Measurements from ENCODE around the gene TCIRG1. TPM values are rescaled to one million over a fixed set of nuclear protein-coding genes. Genes with fewer than 3 reads are reported as not detected.

Gene TCIRG1
- total and polyA plus RNA-seq, 2 experiments from 2014 or later, result 19.4 to 55.8 TPM

- DNase-seq (ENCODE audit: low read depth in 1 of 2, low spot score in 1 of 2), result no peak
- H3K36me3 ChIP-seq, result no peaks in the 10 kb centered on the region
- no peak overlapping the region for H3K4me3 ChIP-seq
- H3K27me3 ChIP-seq, result no peaks in the 10 kb centered on the region
- TF ChIP-seq CTCF (IDR thresholded peaks at IDR 0.05; ENCODE audit: low read depth, low read length), result no peak
- H3K27ac ChIP-seq, result no peak overlapping the region
- H3K9me3 ChIP-seq (ENCODE audit: low read depth), result no peaks in the 10 kb centered on the region
- no peaks in the 10 kb centered on the region for H3K4me1 ChIP-seq (ENCODE audit: low read depth)
These were observed 11.2 kb upstream of the TCIRG1 start for GRCh38 chr11:68027667-68028066.

GRCh38 chr11:68028802-68029545 is 9.9 kb upstream of the TCIRG1 start:
- Histone ChIP-seq H3K9me3 (ENCODE audit: low read depth) (no peaks in the 10 kb centered on the region), H3K27me3 (no peaks in the 10 kb centered on the region), H3K36me3 (peaks cover 3% of the 10 kb centered on the region), H3K4me3 (no peak overlapping the region), H3K27ac (no peak overlapping the region), H3K4me1 (ENCODE audit: low read depth) (no peaks in the 10 kb centered on the region)
- DNase-seq (ENCODE audit: low read depth in 1 of 2, low spot score in 1 of 2), result peak in 1 of 2 donors; percentile 39
- no peak for TF ChIP-seq CTCF (IDR thresholded peaks at IDR 0.05; ENCODE audit: low read depth, low read length)

GRCh38 chr11:68030318-68031143 is 8.3 kb upstream of the TCIRG1 start, which contains the start of gene NDUFS8:
NDUFS8 (plus strand) TSS chr11:68030681; CDS start chr11:68032152, 1,471 bp downstream.
- Histone ChIP-seq H3K4me1 (ENCODE audit: low read depth) (no peaks in the 10 kb centered on the region), H3K27ac (peak within 1 kb of the TSS; percentile 86), H3K27me3 (no peaks in the 10 kb centered on the region), H3K4me3 (peak within 1 kb of the TSS; percentile 48), H3K36me3 (peaks cover 7% of the 10 kb centered on the region), H3K9me3 (ENCODE audit: low read depth) (no peaks in the 10 kb centered on the region)
- TF ChIP-seq CTCF (IDR thresholded peaks at IDR 0.05; ENCODE audit: low read depth, low read length), result no peak
- DNase-seq (ENCODE audit: low read depth in 1 of 2, low spot score in 1 of 2), result peak; percentile 98 to 99

- peak overlapping the region; percentile 48 for H3K4me3 ChIP-seq
- H3K36me3 ChIP-seq, result peaks cover 7% of the 10 kb centered on the region
- peak overlapping the region; percentile 86 for H3K27ac ChIP-seq
- no peak for DNase-seq (ENCODE audit: low read depth in 1 of 2, low spot score in 1 of 2)
- H3K9me3 ChIP-seq (ENCODE audit: low read depth), result no peaks in the 10 kb centered on the region
- no peaks in the 10 kb centered on the region for H3K27me3 ChIP-seq
- no peaks in the 10 kb centered on the region for H3K4me1 ChIP-seq (ENCODE audit: low read depth)
- no peak for TF ChIP-seq CTCF (IDR thresholded peaks at IDR 0.05; ENCODE audit: low read depth, low read length)
These were observed 7.7 kb upstream of the TCIRG1 start for GRCh38 chr11:68031144-68031464.

- H3K36me3 ChIP-seq, result peaks cover 7% of the 10 kb centered on the region
- no peaks in the 10 kb centered on the region for H3K4me1 ChIP-seq (ENCODE audit: low read depth)
- no peak overlapping the region for H3K27ac ChIP-seq
- H3K4me3 ChIP-seq, result no peak overlapping the region
- no peak for TF ChIP-seq CTCF (IDR thresholded peaks at IDR 0.05; ENCODE audit: low read depth, low read length)
- no peak for DNase-seq (ENCODE audit: low read depth in 1 of 2, low spot score in 1 of 2)
- no peaks in the 10 kb centered on the region for H3K9me3 ChIP-seq (ENCODE audit: low read depth)
- H3K27me3 ChIP-seq, result no peaks in the 10 kb centered on the region
These were observed 6.8 kb upstream of the TCIRG1 start for GRCh38 chr11:68032003-68032402.
